WTC11 (cell line): ENCODE data around the gene GPC6. TPM values are rescaled to one million over a fixed set of nuclear protein-coding genes. Genes with fewer than 3 reads are reported as not detected.
A peak's percentile ranks its signal among the peaks of the same experiment; 100 is the strongest.

ENCODE experiments used
- ATAC-seq: fragments of 200-7000 bp; cut with Tn5 transposase; 2 replicates; pipeline ENCODE4 v1.10.0; 2021; ENCODE audit warnings: mild to moderate bottlenecking, moderate library complexity
- CTCF ChIA-PET: fragments of 300-600 bp; sonication (Branson Sonifier 250); formaldehyde crosslinking; loops from one replicate; lab custom pipeline; 2021; ENCODE audit warnings: antibody characterized with exemption; lab: Charles Lee
- POLR2A ChIA-PET: fragments of 350-600 bp; sonication (Branson Sonifier 250); formaldehyde crosslinking; loops from one replicate; lab custom pipeline; 2021; ENCODE audit warnings: antibody characterized with exemption; lab: Charles Lee
- DNase-seq: peaks from one replicate; pipeline ENCODE4 v3.0.0; 2021; ENCODE audit warnings: low spot score
- H3K27ac Mint-ChIP-seq: 2 replicates; pipeline ENCODE4 v1.8.0; 2021; ENCODE audit warnings: mixed read lengths
- H3K27me3 Mint-ChIP-seq: 2 replicates; pipeline ENCODE4 v1.8.0; 2021; ENCODE audit warnings: low read depth, mild to moderate bottlenecking, moderate library complexity, mixed read lengths
- H3K36me3 Mint-ChIP-seq: 2 replicates; pipeline ENCODE4 v1.8.0; 2021; ENCODE audit warnings: mixed read lengths
- H3K4me1 Mint-ChIP-seq: 2 replicates; pipeline ENCODE4 v1.8.0; 2022; ENCODE audit warnings: mixed read lengths
- H3K4me3 Mint-ChIP-seq: 2 replicates; pipeline ENCODE4 v1.8.0; 2021; ENCODE audit warnings: mild to moderate bottlenecking, moderate library complexity, mixed read lengths
- H3K9me3 Mint-ChIP-seq: 2 replicates; pipeline ENCODE4 v1.8.0; 2021; ENCODE audit warnings: mixed read lengths
- CREB1 ChIP-seq: sonication (generic); formaldehyde crosslinking; IDR thresholded peaks from 2 replicates; pipeline ENCODE4 v1.8.0; 2023; ENCODE audit warnings: mild to moderate bottlenecking, missing genetic modification reagents
- ETV6 ChIP-seq: sonication (generic); formaldehyde crosslinking; IDR thresholded peaks from 2 replicates; pipeline ENCODE4 v1.8.1; 2022; ENCODE audit warnings: mild to moderate bottlenecking, missing genetic modification reagents
- GABPB1 ChIP-seq: sonication (generic); formaldehyde crosslinking; IDR thresholded peaks from 2 replicates; pipeline ENCODE4 v1.8.1; 2023; ENCODE audit warnings: mild to moderate bottlenecking, missing genetic modification reagents
- MYBL2 ChIP-seq: sonication (generic); formaldehyde crosslinking; IDR thresholded peaks from 2 replicates; pipeline ENCODE4 v1.8.1; 2023; ENCODE audit warnings: mild to moderate bottlenecking, moderate library complexity, missing genetic modification reagents
- NFYB ChIP-seq: sonication (generic); formaldehyde crosslinking; conservative IDR thresholded peaks from 2 replicates; pipeline ENCODE4 v1.8.0; 2022; ENCODE audit warnings: low read depth, missing genetic modification reagents
- NR2C2 ChIP-seq: sonication (generic); formaldehyde crosslinking; IDR thresholded peaks from 2 replicates; pipeline ENCODE4 v1.8.0; 2022; ENCODE audit warnings: mild to moderate bottlenecking, missing genetic modification reagents
- NR3C1 ChIP-seq: sonication (generic); formaldehyde crosslinking; conservative IDR thresholded peaks from 2 replicates; pipeline ENCODE4 v1.8.1; 2023; ENCODE audit warnings: low read depth, mild to moderate bottlenecking, missing genetic modification reagents
- PRRX2 ChIP-seq: fragments of 250-450 bp; sonication (Bioruptor Pico); IDR thresholded peaks from 2 replicates; pipeline ENCODE4 v1.8.0; 2021; ENCODE audit warnings: mild to moderate bottlenecking
- RORB ChIP-seq: fragments of 250-450 bp; sonication (Bioruptor Pico); IDR thresholded peaks from 2 replicates; pipeline ENCODE4 v1.9.0; 2021; ENCODE audit warnings: mild to moderate bottlenecking
- SMAD3 ChIP-seq: sonication (generic); formaldehyde crosslinking; IDR thresholded peaks from 2 replicates; pipeline ENCODE4 v1.8.0; 2022; ENCODE audit warnings: missing genetic modification reagents, mild to moderate bottlenecking, borderline replicate concordance
- ZNF219 ChIP-seq: sonication (generic); formaldehyde crosslinking; IDR thresholded peaks from 2 replicates; pipeline ENCODE4 v1.8.0; 2023; ENCODE audit warnings: missing genetic modification reagents, mild to moderate bottlenecking, borderline replicate concordance
- total RNA-seq: library from RNA; stranded (reverse); gene quantifications from 3 replicates; pipeline ENCODE4 v1.2.3, GENCODE V29; 2021
- TF ChIP-seq, protein P1 (sequence below): fragments of 200-600 bp; IDR thresholded peaks from 2 replicates; pipeline ENCODE4 v1.8.0; 2022; ENCODE audit warnings: antibody characterized with exemption
- TF ChIP-seq, protein P2 (sequence below): sonication (generic); formaldehyde crosslinking; IDR thresholded peaks from 2 replicates; pipeline ENCODE4 v1.8.1; 2023; ENCODE audit warnings: mild to moderate bottlenecking, missing genetic modification reagents, moderate library complexity
- TF ChIP-seq, protein P3 (sequence below): sonication (generic); formaldehyde crosslinking; IDR thresholded peaks from 2 replicates; pipeline ENCODE4 v1.8.0; 2022; ENCODE audit warnings: mild to moderate bottlenecking, missing genetic modification reagents
- TF ChIP-seq, protein P4 (sequence below): fragments of 250-450 bp; sonication (Bioruptor Pico); conservative IDR thresholded peaks from 2 replicates; pipeline ENCODE4 v1.9.0; 2021; ENCODE audit warnings: mild to moderate bottlenecking
- TF ChIP-seq, protein P5 (sequence below): sonication (generic); formaldehyde crosslinking; IDR thresholded peaks from 2 replicates; pipeline ENCODE4 v1.8.0; 2022; ENCODE audit warnings: missing genetic modification reagents
- TF ChIP-seq, protein P6 (sequence below): sonication (generic); formaldehyde crosslinking; IDR thresholded peaks from 2 replicates; pipeline ENCODE4 v1.8.1; 2022; ENCODE audit warnings: mild to moderate bottlenecking, moderate library complexity, missing genetic modification reagents

GPC6 gene
- total RNA-seq, 1 experiment from 2014 or later, result 19.5 TPM

DNA sequence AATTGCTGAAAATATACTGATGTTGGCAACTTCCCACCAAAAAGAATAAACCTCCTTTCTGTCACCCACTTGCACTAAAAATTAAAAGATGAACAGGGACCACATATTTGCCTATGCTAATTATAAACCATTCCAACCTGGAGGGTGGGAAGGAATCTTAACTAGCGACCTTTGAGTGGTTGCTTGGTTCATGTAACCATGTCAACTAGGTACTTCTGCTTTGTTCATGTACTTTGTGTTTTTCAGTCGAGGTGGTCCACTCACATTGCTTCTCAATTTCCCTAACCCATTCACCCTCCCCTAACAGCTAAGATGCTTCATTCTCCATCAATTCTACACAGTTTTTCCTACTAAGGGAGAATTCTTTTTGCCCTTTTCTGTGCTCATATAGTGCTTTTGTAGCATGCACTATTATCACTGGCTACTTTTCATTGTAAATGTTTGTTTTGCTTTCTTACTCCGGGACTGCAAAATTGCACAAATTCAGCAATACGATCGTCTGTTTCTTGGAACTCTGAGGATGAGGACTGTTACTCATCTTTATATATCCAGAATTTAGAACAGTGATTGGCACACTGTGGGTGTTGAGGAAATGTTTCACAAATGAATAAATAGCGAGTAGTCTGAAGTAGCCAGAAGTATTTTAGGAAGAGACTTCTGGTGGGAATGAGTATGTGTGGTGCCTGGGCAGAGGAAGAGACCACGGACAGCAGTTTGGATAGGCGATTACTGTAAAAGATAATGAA is 187.5 kb downstream of the GPC6 start:
- Mint-ChIP-seq H3K4me1 (peaks cover 19% of the 10 kb centered on the region), H3K27ac (peak overlapping the region; percentile 18; the same call in 1 of the 2 replicates), H3K9me3 (no peaks in the 10 kb centered on the region), H3K27me3 (no peaks in the 10 kb centered on the region), H3K36me3 (no peaks in the 10 kb centered on the region), H3K4me3 (no peak overlapping the region)
- peak; percentile 90 for ATAC-seq
- POLR2A ChIA-PET, result no interaction called here
- CTCF ChIA-PET, result no interaction called here
- TF ChIP-seq NFYB (CRISPR knock-in tag), result no peak
- TF ChIP-seq ETV6 (CRISPR knock-in tag), result no peak
- TF ChIP-seq ZNF219 (CRISPR knock-in tag), result no peak
- no peak for TF ChIP-seq GABPB1 (CRISPR knock-in tag)
- TF ChIP-seq, protein P1, sequence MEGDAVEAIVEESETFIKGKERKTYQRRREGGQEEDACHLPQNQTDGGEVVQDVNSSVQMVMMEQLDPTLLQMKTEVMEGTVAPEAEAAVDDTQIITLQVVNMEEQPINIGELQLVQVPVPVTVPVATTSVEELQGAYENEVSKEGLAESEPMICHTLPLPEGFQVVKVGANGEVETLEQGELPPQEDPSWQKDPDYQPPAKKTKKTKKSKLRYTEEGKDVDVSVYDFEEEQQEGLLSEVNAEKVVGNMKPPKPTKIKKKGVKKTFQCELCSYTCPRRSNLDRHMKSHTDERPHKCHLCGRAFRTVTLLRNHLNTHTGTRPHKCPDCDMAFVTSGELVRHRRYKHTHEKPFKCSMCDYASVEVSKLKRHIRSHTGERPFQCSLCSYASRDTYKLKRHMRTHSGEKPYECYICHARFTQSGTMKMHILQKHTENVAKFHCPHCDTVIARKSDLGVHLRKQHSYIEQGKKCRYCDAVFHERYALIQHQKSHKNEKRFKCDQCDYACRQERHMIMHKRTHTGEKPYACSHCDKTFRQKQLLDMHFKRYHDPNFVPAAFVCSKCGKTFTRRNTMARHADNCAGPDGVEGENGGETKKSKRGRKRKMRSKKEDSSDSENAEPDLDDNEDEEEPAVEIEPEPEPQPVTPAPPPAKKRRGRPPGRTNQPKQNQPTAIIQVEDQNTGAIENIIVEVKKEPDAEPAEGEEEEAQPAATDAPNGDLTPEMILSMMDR, result no peak
- TF ChIP-seq, protein P2, sequence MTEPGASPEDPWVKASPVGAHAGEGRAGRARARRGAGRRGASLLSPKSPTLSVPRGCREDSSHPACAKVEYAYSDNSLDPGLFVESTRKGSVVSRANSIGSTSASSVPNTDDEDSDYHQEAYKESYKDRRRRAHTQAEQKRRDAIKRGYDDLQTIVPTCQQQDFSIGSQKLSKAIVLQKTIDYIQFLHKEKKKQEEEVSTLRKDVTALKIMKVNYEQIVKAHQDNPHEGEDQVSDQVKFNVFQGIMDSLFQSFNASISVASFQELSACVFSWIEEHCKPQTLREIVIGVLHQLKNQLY (CRISPR knock-in tag), result no peak
- TF ChIP-seq RORB (CRISPR knock-in tag), result no peak
- TF ChIP-seq MYBL2 (CRISPR knock-in tag), result no peak
- no peak for TF ChIP-seq NR3C1 (CRISPR knock-in tag)
- no peak for TF ChIP-seq SMAD3 (CRISPR knock-in tag)
- TF ChIP-seq, protein P3, sequence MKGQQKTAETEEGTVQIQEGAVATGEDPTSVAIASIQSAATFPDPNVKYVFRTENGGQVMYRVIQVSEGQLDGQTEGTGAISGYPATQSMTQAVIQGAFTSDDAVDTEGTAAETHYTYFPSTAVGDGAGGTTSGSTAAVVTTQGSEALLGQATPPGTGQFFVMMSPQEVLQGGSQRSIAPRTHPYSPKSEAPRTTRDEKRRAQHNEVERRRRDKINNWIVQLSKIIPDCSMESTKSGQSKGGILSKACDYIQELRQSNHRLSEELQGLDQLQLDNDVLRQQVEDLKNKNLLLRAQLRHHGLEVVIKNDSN, result no peak
- TF ChIP-seq, protein P4, sequence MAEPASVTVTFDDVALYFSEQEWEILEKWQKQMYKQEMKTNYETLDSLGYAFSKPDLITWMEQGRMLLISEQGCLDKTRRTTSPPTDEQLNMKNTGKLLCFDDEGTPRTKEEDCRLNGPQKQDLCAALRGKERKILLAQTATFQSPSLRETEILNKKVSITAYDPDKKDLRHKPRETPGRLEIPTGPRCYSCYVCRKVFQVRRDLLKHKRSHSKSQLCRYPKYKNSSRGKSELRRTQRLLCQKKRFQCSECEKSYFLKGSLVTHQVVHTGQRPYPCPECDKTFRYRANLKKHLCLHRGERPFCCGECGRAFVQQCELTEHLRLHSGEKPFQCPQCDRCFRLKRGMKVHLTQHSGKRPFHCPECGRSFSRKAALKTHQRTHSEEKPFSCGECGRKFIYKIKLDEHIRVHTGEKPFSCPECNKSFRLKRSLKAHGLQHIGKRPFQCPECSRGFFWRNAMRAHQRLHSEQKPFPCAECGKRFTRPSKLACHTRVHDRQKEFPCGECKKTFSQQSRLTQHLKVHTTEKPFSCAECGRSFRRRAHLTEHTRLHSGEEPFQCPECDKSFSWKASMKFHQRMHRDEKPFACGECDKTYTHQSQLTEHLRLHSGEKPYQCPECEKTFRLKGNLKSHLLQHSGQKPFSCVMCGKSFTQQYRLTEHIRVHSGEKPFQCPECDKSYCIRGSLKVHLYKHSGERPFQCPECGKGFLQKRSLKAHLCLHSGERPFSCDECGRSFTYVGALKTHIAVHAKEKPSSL (CRISPR knock-in tag), result no peak
- TF ChIP-seq, protein P5, sequence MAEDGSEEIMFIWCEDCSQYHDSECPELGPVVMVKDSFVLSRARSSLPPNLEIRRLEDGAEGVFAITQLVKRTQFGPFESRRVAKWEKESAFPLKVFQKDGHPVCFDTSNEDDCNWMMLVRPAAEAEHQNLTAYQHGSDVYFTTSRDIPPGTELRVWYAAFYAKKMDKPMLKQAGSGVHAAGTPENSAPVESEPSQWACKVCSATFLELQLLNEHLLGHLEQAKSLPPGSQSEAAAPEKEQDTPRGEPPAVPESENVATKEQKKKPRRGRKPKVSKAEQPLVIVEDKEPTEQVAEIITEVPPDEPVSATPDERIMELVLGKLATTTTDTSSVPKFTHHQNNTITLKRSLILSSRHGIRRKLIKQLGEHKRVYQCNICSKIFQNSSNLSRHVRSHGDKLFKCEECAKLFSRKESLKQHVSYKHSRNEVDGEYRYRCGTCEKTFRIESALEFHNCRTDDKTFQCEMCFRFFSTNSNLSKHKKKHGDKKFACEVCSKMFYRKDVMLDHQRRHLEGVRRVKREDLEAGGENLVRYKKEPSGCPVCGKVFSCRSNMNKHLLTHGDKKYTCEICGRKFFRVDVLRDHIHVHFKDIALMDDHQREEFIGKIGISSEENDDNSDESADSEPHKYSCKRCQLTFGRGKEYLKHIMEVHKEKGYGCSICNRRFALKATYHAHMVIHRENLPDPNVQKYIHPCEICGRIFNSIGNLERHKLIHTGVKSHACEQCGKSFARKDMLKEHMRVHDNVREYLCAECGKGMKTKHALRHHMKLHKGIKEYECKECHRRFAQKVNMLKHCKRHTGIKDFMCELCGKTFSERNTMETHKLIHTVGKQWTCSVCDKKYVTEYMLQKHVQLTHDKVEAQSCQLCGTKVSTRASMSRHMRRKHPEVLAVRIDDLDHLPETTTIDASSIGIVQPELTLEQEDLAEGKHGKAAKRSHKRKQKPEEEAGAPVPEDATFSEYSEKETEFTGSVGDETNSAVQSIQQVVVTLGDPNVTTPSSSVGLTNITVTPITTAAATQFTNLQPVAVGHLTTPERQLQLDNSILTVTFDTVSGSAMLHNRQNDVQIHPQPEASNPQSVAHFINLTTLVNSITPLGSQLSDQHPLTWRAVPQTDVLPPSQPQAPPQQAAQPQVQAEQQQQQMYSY (CRISPR knock-in tag), result no peak
- TF ChIP-seq CREB1 (CRISPR knock-in tag), result no peak
- TF ChIP-seq, protein P6, sequence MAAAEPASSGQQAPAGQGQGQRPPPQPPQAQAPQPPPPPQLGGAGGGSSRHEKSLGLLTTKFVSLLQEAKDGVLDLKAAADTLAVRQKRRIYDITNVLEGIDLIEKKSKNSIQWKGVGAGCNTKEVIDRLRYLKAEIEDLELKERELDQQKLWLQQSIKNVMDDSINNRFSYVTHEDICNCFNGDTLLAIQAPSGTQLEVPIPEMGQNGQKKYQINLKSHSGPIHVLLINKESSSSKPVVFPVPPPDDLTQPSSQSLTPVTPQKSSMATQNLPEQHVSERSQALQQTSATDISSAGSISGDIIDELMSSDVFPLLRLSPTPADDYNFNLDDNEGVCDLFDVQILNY, result no peak
- TF ChIP-seq NR2C2 (CRISPR knock-in tag), result no peak
- TF ChIP-seq PRRX2 (CRISPR knock-in tag), result no peak
- DNase-seq, result no peak
